Liver (tissue), 3 donors: Measurements from ENCODE around the gene CD82.

Source experiments
- EGR1 ChIP-seq, 2 donors: IDR thresholded peaks; 2 replicates each; pipeline ENCODE4 v1.6.1; 2016 to 2018; ENCODE audit warnings: antibody characterized with exemption in 2 of 2, low read depth in 2 of 2
- TAF1 ChIP-seq: conservative IDR thresholded peaks from 2 replicates; pipeline ENCODE4 v1.6.1; 2016; ENCODE audit warnings: antibody characterized with exemption, mild to moderate bottlenecking
- YY1 ChIP-seq: IDR thresholded peaks from 2 replicates; pipeline ENCODE4 v1.6.1; 2016; ENCODE audit warnings: antibody characterized with exemption, mild to moderate bottlenecking
- TF ChIP-seq, protein P1 (sequence below): fragments of 150-350 bp; IDR thresholded peaks from 2 replicates; pipeline ENCODE4 v1.5.1; 2017; ENCODE audit warnings: improper control_type of control experiment, low read depth, low read length; ENCODE audit not compliant: missing input control
- TF ChIP-seq, protein P2 (sequence below): IDR thresholded peaks from 2 replicates; pipeline ENCODE4 v1.6.1; 2016; ENCODE audit warnings: antibody characterized with exemption
- TF ChIP-seq, protein P3 (sequence below): IDR thresholded peaks from 2 replicates; pipeline ENCODE4 v1.6.1; 2016; ENCODE audit warnings: antibody characterized with exemption, mild to moderate bottlenecking
- donor health status: healthy.
- donor health status: healthy.

DNA sequence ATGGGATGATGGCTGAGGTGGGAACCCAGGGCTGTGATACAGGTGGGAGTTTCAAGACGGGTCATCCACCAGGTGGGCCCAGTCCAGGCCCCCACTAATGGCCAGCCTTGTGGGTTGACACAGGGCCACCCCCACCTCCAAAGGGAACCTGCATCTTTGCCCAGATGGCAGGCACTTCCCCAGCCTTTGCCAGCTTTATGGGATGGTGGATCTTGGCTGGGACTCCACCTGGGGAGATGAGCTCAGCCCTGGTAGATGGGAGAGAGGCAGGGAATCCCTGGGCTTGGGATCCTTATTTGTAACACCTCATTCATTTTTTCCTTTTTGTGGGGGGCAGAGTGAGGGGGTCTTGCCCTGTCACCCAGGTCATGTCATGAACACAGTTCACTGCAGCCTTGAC, 33.4 kb downstream of the CD82 start:
- TF ChIP-seq, protein P1, sequence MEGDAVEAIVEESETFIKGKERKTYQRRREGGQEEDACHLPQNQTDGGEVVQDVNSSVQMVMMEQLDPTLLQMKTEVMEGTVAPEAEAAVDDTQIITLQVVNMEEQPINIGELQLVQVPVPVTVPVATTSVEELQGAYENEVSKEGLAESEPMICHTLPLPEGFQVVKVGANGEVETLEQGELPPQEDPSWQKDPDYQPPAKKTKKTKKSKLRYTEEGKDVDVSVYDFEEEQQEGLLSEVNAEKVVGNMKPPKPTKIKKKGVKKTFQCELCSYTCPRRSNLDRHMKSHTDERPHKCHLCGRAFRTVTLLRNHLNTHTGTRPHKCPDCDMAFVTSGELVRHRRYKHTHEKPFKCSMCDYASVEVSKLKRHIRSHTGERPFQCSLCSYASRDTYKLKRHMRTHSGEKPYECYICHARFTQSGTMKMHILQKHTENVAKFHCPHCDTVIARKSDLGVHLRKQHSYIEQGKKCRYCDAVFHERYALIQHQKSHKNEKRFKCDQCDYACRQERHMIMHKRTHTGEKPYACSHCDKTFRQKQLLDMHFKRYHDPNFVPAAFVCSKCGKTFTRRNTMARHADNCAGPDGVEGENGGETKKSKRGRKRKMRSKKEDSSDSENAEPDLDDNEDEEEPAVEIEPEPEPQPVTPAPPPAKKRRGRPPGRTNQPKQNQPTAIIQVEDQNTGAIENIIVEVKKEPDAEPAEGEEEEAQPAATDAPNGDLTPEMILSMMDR: no peak
- TF ChIP-seq TAF1: no peak
- no peak for TF ChIP-seq YY1
- no peak for TF ChIP-seq EGR1 (IDR thresholded peaks at IDR 0.05; ENCODE audit: low read depth in 2 of 2)
- TF ChIP-seq, protein P2, sequence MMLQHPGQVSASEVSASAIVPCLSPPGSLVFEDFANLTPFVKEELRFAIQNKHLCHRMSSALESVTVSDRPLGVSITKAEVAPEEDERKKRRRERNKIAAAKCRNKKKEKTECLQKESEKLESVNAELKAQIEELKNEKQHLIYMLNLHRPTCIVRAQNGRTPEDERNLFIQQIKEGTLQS: no peak
- TF ChIP-seq, protein P3, sequence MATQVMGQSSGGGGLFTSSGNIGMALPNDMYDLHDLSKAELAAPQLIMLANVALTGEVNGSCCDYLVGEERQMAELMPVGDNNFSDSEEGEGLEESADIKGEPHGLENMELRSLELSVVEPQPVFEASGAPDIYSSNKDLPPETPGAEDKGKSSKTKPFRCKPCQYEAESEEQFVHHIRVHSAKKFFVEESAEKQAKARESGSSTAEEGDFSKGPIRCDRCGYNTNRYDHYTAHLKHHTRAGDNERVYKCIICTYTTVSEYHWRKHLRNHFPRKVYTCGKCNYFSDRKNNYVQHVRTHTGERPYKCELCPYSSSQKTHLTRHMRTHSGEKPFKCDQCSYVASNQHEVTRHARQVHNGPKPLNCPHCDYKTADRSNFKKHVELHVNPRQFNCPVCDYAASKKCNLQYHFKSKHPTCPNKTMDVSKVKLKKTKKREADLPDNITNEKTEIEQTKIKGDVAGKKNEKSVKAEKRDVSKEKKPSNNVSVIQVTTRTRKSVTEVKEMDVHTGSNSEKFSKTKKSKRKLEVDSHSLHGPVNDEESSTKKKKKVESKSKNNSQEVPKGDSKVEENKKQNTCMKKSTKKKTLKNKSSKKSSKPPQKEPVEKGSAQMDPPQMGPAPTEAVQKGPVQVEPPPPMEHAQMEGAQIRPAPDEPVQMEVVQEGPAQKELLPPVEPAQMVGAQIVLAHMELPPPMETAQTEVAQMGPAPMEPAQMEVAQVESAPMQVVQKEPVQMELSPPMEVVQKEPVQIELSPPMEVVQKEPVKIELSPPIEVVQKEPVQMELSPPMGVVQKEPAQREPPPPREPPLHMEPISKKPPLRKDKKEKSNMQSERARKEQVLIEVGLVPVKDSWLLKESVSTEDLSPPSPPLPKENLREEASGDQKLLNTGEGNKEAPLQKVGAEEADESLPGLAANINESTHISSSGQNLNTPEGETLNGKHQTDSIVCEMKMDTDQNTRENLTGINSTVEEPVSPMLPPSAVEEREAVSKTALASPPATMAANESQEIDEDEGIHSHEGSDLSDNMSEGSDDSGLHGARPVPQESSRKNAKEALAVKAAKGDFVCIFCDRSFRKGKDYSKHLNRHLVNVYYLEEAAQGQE: no peak
